GM18511 (cell line): ENCODE measurements around the gene BPIFA1.

ENCODE experiments used
- ATAC-seq: cut with Tn5 transposase; IDR thresholded peaks from one replicate; pipeline ENCODE4 v1.9.1; 2021; ENCODE audit warnings: mild to moderate bottlenecking, moderate library complexity; ENCODE audit not compliant: unreplicated experiment

The BPIFA1 gene

GRCh38 chr20:33277471-33278441 lies 42.0 kb downstream of the BPIFA1 start:
- no peak for ATAC-seq

- no peak for ATAC-seq
Measured at GRCh38 chr20:33278700-33279099, 42.9 kb downstream of the BPIFA1 start.

GRCh38 chr20:33279261-33279910 lies 43.6 kb downstream of the BPIFA1 start:
- ATAC-seq, result no peak

- no peak for ATAC-seq
Measured at GRCh38 chr20:33280000-33280680, 44.3 kb downstream of the BPIFA1 start.

GRCh38 chr20:33280775-33281174 lies 45.0 kb downstream of the BPIFA1 start:
- ATAC-seq, result no peak

- no peak for ATAC-seq
Measured at GRCh38 chr20:33281550-33282146, 45.9 kb downstream of the BPIFA1 start.

GRCh38 chr20:33282196-33282934 lies 46.6 kb downstream of the BPIFA1 start:
- no peak for ATAC-seq

GRCh38 chr20:33282991-33283555 lies 47.3 kb downstream of the BPIFA1 start, which contains the start of gene BPIFB1:
TSS of gene BPIFB1 (plus strand) at chr20:33283214. CDS start at chr20:33286074, 2,860 bp downstream.
- no peak for ATAC-seq

GRCh38 chr20:33284284-33284683 lies 48.5 kb downstream of the BPIFA1 start:
- no peak for ATAC-seq

- ATAC-seq, result no peak
Measured at GRCh38 chr20:33284937-33285336, 49.1 kb downstream of the BPIFA1 start.

- no peak for ATAC-seq
Measured at GRCh38 chr20:33285861-33286495, 50.2 kb downstream of the BPIFA1 start.

GRCh38 chr20:33287884-33288283 lies 52.1 kb downstream of the BPIFA1 start:
- no peak for ATAC-seq

- ATAC-seq, result no peak
Measured at GRCh38 chr20:33290852-33291251, 55.1 kb downstream of the BPIFA1 start.

- no peak for ATAC-seq
Measured at GRCh38 chr20:33291416-33291815, 55.6 kb downstream of the BPIFA1 start.

- no peak for ATAC-seq
Measured at GRCh38 chr20:33291830-33292355, 56.1 kb downstream of the BPIFA1 start.
